ENCODE results near the gene SUSD5. TPM values are rescaled to one million over a fixed set of nuclear protein-coding genes. Genes with fewer than 3 reads are reported as not detected.

Gene SUSD5
- polyA plus RNA-seq (2013, experiment 1 of 2) = 2.4 TPM
- polyA plus RNA-seq (2013, experiment 2 of 2) = 3.2 TPM

GRCh38 chr3:33218446-33219174, at the start of gene SUSD5:
Gene SUSD5, minus strand, starts transcription at chr3:33218810. Its CDS starts 13 bp downstream, at chr3:33218797.
- Histone ChIP-seq H3K4me1 (ENCODE audit: insufficient read depth, low read length) (no peaks in the 10 kb centered on the region), H3K9me3 (ENCODE audit: insufficient read depth, low read depth, low read length) (no peaks in the 10 kb centered on the region), H3K27ac (ENCODE audit: low read depth, low read length) (no peak within 1 kb of the TSS), H3K36me3 (ENCODE audit: insufficient read depth, low read length) (no peaks in the 10 kb centered on the region), H3K4me3 (ENCODE audit: low read length) (peak within 1 kb of the TSS; percentile 72), H3K9ac (ENCODE audit: low read depth, low read length) (peak within 1 kb of the TSS; percentile 57), H3K27me3 (ENCODE audit: insufficient read depth, low read length) (peaks cover 78% of the 10 kb centered on the region)
- WGBS = under 1% methylated on average over 90 of the region's 90 CpGs

- Histone ChIP-seq H3K36me3 (ENCODE audit: insufficient read depth, low read length) (no peaks in the 10 kb centered on the region), H3K9ac (ENCODE audit: low read depth, low read length) (no peak overlapping the region), H3K27me3 (ENCODE audit: insufficient read depth, low read length) (no peaks in the 10 kb centered on the region), H3K4me3 (ENCODE audit: low read length) (no peak overlapping the region), H3K27ac (ENCODE audit: low read depth, low read length) (no peak overlapping the region), H3K4me1 (ENCODE audit: insufficient read depth, low read length) (no peaks in the 10 kb centered on the region), H3K9me3 (ENCODE audit: insufficient read depth, low read depth, low read length) (no peaks in the 10 kb centered on the region)
- 92% methylated on average over 3 of the region's 5 CpGs for WGBS
These were observed 41.5 kb upstream of the SUSD5 start for GRCh38 chr3:33260104-33260503.

- Histone ChIP-seq H3K9ac (ENCODE audit: low read depth, low read length) (no peak overlapping the region), H3K36me3 (ENCODE audit: insufficient read depth, low read length) (no peaks in the 10 kb centered on the region), H3K27ac (ENCODE audit: low read depth, low read length) (no peak overlapping the region), H3K4me3 (ENCODE audit: low read length) (no peak overlapping the region), H3K4me1 (ENCODE audit: insufficient read depth, low read length) (no peaks in the 10 kb centered on the region), H3K27me3 (ENCODE audit: insufficient read depth, low read length) (no peaks in the 10 kb centered on the region), H3K9me3 (ENCODE audit: insufficient read depth, low read depth, low read length) (no peaks in the 10 kb centered on the region)
- 93% methylated on average over 2 of the region's 2 CpGs for WGBS
These were observed 37.6 kb upstream of the SUSD5 start for GRCh38 chr3:33256249-33256648.

- Histone ChIP-seq H3K9ac (ENCODE audit: low read depth, low read length) (no peak overlapping the region), H3K4me3 (ENCODE audit: low read length) (no peak overlapping the region), H3K9me3 (ENCODE audit: insufficient read depth, low read depth, low read length) (no peaks in the 10 kb centered on the region), H3K27ac (ENCODE audit: low read depth, low read length) (no peak overlapping the region), H3K27me3 (ENCODE audit: insufficient read depth, low read length) (no peaks in the 10 kb centered on the region), H3K4me1 (ENCODE audit: insufficient read depth, low read length) (no peaks in the 10 kb centered on the region), H3K36me3 (ENCODE audit: insufficient read depth, low read length) (no peaks in the 10 kb centered on the region)
- 59% methylated on average over 1 of the region's 1 CpG for WGBS
These were observed 32.1 kb upstream of the SUSD5 start for GRCh38 chr3:33250712-33251111.

GRCh38 chr3:33246786-33247185, 28.2 kb upstream of the SUSD5 start:
- Histone ChIP-seq H3K9me3 (ENCODE audit: insufficient read depth, low read depth, low read length) (no peaks in the 10 kb centered on the region), H3K36me3 (ENCODE audit: insufficient read depth, low read length) (no peaks in the 10 kb centered on the region), H3K9ac (ENCODE audit: low read depth, low read length) (no peak overlapping the region), H3K27ac (ENCODE audit: low read depth, low read length) (no peak overlapping the region), H3K4me1 (ENCODE audit: insufficient read depth, low read length) (no peaks in the 10 kb centered on the region), H3K27me3 (ENCODE audit: insufficient read depth, low read length) (no peaks in the 10 kb centered on the region), H3K4me3 (ENCODE audit: low read length) (no peak overlapping the region)

- no peak overlapping the region for H3K9ac ChIP-seq (ENCODE audit: low read depth, low read length)
- H3K27me3 ChIP-seq (ENCODE audit: insufficient read depth, low read length) = no peaks in the 10 kb centered on the region
- H3K9me3 ChIP-seq (ENCODE audit: insufficient read depth, low read depth, low read length) = no peaks in the 10 kb centered on the region
- no peak overlapping the region for H3K27ac ChIP-seq (ENCODE audit: low read depth, low read length)
- no peaks in the 10 kb centered on the region for H3K4me1 ChIP-seq (ENCODE audit: insufficient read depth, low read length)
- H3K4me3 ChIP-seq (ENCODE audit: low read length) = no peak overlapping the region
- WGBS = 100% methylated on average over 1 of the region's 1 CpG
- H3K36me3 ChIP-seq (ENCODE audit: insufficient read depth, low read length) = no peaks in the 10 kb centered on the region
These were observed 21.7 kb upstream of the SUSD5 start for GRCh38 chr3:33240261-33240660.

- Histone ChIP-seq H3K9ac (ENCODE audit: low read depth, low read length) (no peak overlapping the region), H3K4me3 (ENCODE audit: low read length) (no peak overlapping the region), H3K36me3 (ENCODE audit: insufficient read depth, low read length) (no peaks in the 10 kb centered on the region), H3K4me1 (ENCODE audit: insufficient read depth, low read length) (no peaks in the 10 kb centered on the region), H3K9me3 (ENCODE audit: insufficient read depth, low read depth, low read length) (no peaks in the 10 kb centered on the region), H3K27me3 (ENCODE audit: insufficient read depth, low read length) (no peaks in the 10 kb centered on the region), H3K27ac (ENCODE audit: low read depth, low read length) (no peak overlapping the region)
- 100% methylated on average over 1 of the region's 1 CpG for WGBS
These were observed 20.3 kb upstream of the SUSD5 start for GRCh38 chr3:33238923-33239322.

- Histone ChIP-seq H3K27ac (ENCODE audit: low read depth, low read length) (no peak overlapping the region), H3K27me3 (ENCODE audit: insufficient read depth, low read length) (no peaks in the 10 kb centered on the region), H3K4me1 (ENCODE audit: insufficient read depth, low read length) (no peaks in the 10 kb centered on the region), H3K36me3 (ENCODE audit: insufficient read depth, low read length) (no peaks in the 10 kb centered on the region), H3K9me3 (ENCODE audit: insufficient read depth, low read depth, low read length) (no peaks in the 10 kb centered on the region), H3K9ac (ENCODE audit: low read depth, low read length) (no peak overlapping the region), H3K4me3 (ENCODE audit: low read length) (no peak overlapping the region)
- 94% methylated on average over 4 of the region's 4 CpGs for WGBS
These were observed 18.8 kb upstream of the SUSD5 start for GRCh38 chr3:33237439-33237838.

GRCh38 chr3:33236005-33236404, 17.4 kb upstream of the SUSD5 start:
- no peaks in the 10 kb centered on the region for H3K9me3 ChIP-seq (ENCODE audit: insufficient read depth, low read depth, low read length)
- H3K27me3 ChIP-seq (ENCODE audit: insufficient read depth, low read length) = no peaks in the 10 kb centered on the region
- 0 out of 2 replicates have a peak, but pooled peaks cover 3% of the 10 kb centered on the region for H3K4me1 ChIP-seq (ENCODE audit: insufficient read depth, low read length)
- no peak overlapping the region for H3K4me3 ChIP-seq (ENCODE audit: low read length)
- no peak overlapping the region for H3K27ac ChIP-seq (ENCODE audit: low read depth, low read length)
- H3K9ac ChIP-seq (ENCODE audit: low read depth, low read length) = no peak overlapping the region
- H3K36me3 ChIP-seq (ENCODE audit: insufficient read depth, low read length) = no peaks in the 10 kb centered on the region
- WGBS = 85% methylated on average over 2 of the region's 2 CpGs

GRCh38 chr3:33233884-33234283, 15.3 kb upstream of the SUSD5 start:
- Histone ChIP-seq H3K36me3 (ENCODE audit: insufficient read depth, low read length) (no peaks in the 10 kb centered on the region), H3K9ac (ENCODE audit: low read depth, low read length) (no peak overlapping the region), H3K9me3 (ENCODE audit: insufficient read depth, low read depth, low read length) (no peaks in the 10 kb centered on the region), H3K4me1 (ENCODE audit: insufficient read depth, low read length) (0 out of 2 replicates have a peak, but pooled peaks cover 3% of the 10 kb centered on the region), H3K27me3 (ENCODE audit: insufficient read depth, low read length) (no peaks in the 10 kb centered on the region), H3K27ac (ENCODE audit: low read depth, low read length) (no peak overlapping the region), H3K4me3 (ENCODE audit: low read length) (no peak overlapping the region)
- WGBS = 90% methylated on average over 1 of the region's 1 CpG

GRCh38 chr3:33231756-33232465, 13.3 kb upstream of the SUSD5 start:
- no peak overlapping the region for H3K9ac ChIP-seq (ENCODE audit: low read depth, low read length)
- no peak overlapping the region for H3K27ac ChIP-seq (ENCODE audit: low read depth, low read length)
- no peaks in the 10 kb centered on the region for H3K9me3 ChIP-seq (ENCODE audit: insufficient read depth, low read depth, low read length)
- 69% methylated on average over 5 of the region's 5 CpGs for WGBS
- H3K4me3 ChIP-seq (ENCODE audit: low read length) = no peak overlapping the region
- no peaks in the 10 kb centered on the region for H3K27me3 ChIP-seq (ENCODE audit: insufficient read depth, low read length)
- H3K4me1 ChIP-seq (ENCODE audit: insufficient read depth, low read length) = 0 out of 2 replicates have a peak, but pooled peaks cover 3% of the 10 kb centered on the region
- no peaks in the 10 kb centered on the region for H3K36me3 ChIP-seq (ENCODE audit: insufficient read depth, low read length)

Measured in HUES64 (cell line).